Ascending aorta (tissue), 2 donors: ENCODE measurements around the gene R3HDM2. TPM values are rescaled to one million over a fixed set of nuclear protein-coding genes. Genes with fewer than 3 reads are reported as not detected.

Experiments
- DNase-seq, 2 donors: peaks; one replicate each; pipeline ENCODE4 v3.0.0-alpha.2; 2019; ENCODE audit warnings: low spot score in 2 of 2
- H3K27ac ChIP-seq, 2 donors: fragments of 200-600 bp; sonication (generic); one replicate each; pipeline ENCODE4 v1.5.1; 2016 to 2017; ENCODE audit warnings: mild to moderate bottlenecking in 1 of 2
- H3K27me3 ChIP-seq: fragments of 200-600 bp; sonication (generic); one replicate; pipeline ENCODE4 v1.5.1; 2017
- H3K36me3 ChIP-seq, 2 donors: fragments of 200-600 bp; sonication (generic); one replicate each; pipeline ENCODE4 v1.5.1; 2016
- H3K4me1 ChIP-seq, 2 donors: fragments of 200-600 bp; sonication (generic); one replicate each; pipeline ENCODE4 v1.5.1; 2016 to 2017; ENCODE audit warnings: mild to moderate bottlenecking in 1 of 2
- H3K4me3 ChIP-seq, 2 donors: fragments of 200-600 bp; sonication (generic); one replicate each; pipeline ENCODE4 v1.5.1; 2016 to 2017; ENCODE audit warnings: mild to moderate bottlenecking in 1 of 2
- H3K9me3 ChIP-seq, 2 donors: fragments of 200-600 bp; sonication (generic); one replicate each; pipeline ENCODE4 v1.5.1; 2016
- CTCF ChIP-seq, 3 experiments: fragments of 200-600 bp in 2 of 3; fragments of 450-650 bp in 1 of 3; sonication (generic) in 2 of 3; IDR thresholded peaks; one replicate each; pipeline ENCODE4 v1.5.1; 2016 to 2019; ENCODE audit warnings: antibody characterized with exemption in 3 of 3, mild to moderate bottlenecking in 1 of 3, moderate library complexity in 1 of 3
- intact Hi-C: fragments of 100-400 bp; cut with DNase I; formaldehyde crosslinking; loops from one replicate; pipeline ENCODE4 v1.15.1; 2023
- total RNA-seq: library from RNA; depleted of rRNA; stranded (reverse); fragments of >200 nt; gene quantifications from one replicate; pipeline ENCODE4 v1.1.0, GENCODE V29; 2016

Gene R3HDM2
- total RNA-seq, 1 donor from 2014 or later, result 49.5 TPM

DNA sequence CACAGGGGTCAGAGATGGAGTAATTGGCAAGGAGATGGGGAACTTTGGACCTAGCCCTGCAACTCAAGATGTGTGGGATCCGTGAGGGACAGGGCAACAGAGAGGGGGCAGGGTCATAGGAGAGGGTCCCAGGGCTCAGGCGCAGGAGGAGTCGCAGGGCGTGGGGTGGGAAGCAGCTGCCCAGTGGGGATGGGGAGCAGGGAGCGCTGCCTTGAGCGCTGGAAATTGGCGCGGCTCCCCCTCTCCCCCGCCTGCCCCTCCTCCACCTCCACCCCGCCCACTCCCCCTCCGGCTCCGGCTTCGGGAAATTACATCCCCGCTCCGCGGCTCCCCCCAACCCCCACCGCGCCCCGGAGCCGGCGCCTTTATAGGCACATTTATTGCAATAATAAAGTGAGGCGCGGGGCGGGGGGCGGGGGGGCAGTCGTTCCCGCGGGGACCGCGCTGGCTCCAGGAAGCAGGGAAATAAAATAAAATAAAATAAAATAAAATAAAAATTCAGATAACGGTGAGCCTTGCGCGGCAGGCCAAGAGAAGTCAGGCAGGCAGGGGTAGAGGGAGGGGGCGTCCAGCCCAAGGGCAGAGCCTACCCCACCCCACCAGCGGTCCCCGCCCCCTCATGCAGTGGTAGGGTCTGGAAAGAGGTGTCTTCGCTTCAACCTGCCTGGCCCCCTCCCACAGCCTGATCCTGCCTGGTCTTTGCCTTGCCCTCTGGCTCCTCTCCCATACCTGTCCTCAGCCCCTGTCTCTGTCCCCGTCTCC, 210.7 kb downstream of the R3HDM2 start:
- Histone ChIP-seq H3K27me3 (peaks cover 1% of the 10 kb centered on the region), H3K27ac (no peak overlapping the region), H3K36me3 (no peaks in the 10 kb centered on the region), H3K9me3 (no peaks in the 10 kb centered on the region), H3K4me3 (no peak overlapping the region), H3K4me1 (peaks cover 13 to 17% of the 10 kb centered on the region in 2 donors)
- no peak for TF ChIP-seq CTCF (IDR thresholded peaks at IDR 0.05)
- intact Hi-C loops, result no loop called here
- DNase-seq, result no peak

DNA sequence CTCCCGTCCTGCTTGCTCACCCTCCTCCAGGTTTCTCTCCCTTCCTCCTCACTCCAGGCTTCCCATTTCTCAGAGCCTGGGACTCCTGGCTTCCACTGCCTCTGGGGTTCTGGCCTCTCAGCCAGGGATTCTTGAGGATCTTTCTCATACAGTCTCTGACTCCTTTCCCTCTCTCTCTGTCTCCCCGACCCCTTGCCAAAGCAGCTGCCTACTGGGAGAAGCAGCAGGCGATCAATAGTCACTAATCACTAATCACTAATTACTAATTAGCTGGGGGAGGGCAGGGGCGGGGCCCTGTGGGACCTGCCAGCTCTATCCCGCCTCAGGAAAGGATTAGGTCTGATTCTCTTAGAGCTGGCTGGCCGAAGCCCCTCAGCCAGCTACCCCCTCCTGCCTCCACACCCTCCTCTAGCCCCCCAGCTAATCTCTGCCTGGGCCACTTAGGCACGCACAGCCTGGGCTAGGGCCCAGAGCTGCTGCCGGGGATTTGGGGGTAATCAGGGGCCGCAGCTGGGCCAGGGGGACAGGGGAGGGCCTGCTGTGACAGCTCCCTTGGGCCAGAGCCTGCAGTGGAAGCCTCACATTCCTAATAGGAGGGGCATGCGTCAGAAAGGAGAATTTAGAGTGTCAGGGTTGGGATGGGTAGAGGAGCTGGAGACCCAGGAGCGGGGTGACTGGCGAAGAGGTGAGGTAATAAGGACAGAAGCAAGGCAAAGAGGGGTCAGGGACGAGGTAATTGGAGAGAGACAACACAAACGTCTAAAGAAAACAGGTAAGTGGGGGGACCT, 211.4 kb downstream of the R3HDM2 start:
- intact Hi-C loops, result no loop called here
- no peaks in the 10 kb centered on the region for H3K27me3 ChIP-seq

GRCh38 chr12:57218030-57218853, 212.6 kb downstream of the R3HDM2 start:
- Histone ChIP-seq H3K4me3 (no peak overlapping the region), H3K9me3 (no peaks in the 10 kb centered on the region), H3K4me1 (peaks cover 13 to 27% of the 10 kb centered on the region in 2 donors), H3K27me3 (no peaks in the 10 kb centered on the region), H3K36me3 (no peaks in the 10 kb centered on the region), H3K27ac (no peak overlapping the region)
- TF ChIP-seq CTCF (IDR thresholded peaks at IDR 0.05), result no peak
- no peak for DNase-seq
- intact Hi-C loops, result no loop called here

More for the DNA sequence above, 211.4 kb downstream of the R3HDM2 start:
- no peaks in the 10 kb centered on the region for H3K9me3 ChIP-seq
- H3K27ac ChIP-seq, result no peak overlapping the region
- H3K4me3 ChIP-seq, result no peak overlapping the region
- DNase-seq, result no peak
- H3K4me1 ChIP-seq, result peaks cover 13 to 19% of the 10 kb centered on the region in 2 donors
- H3K36me3 ChIP-seq, result no peaks in the 10 kb centered on the region
- no peak for TF ChIP-seq CTCF (IDR thresholded peaks at IDR 0.05)

DNA sequence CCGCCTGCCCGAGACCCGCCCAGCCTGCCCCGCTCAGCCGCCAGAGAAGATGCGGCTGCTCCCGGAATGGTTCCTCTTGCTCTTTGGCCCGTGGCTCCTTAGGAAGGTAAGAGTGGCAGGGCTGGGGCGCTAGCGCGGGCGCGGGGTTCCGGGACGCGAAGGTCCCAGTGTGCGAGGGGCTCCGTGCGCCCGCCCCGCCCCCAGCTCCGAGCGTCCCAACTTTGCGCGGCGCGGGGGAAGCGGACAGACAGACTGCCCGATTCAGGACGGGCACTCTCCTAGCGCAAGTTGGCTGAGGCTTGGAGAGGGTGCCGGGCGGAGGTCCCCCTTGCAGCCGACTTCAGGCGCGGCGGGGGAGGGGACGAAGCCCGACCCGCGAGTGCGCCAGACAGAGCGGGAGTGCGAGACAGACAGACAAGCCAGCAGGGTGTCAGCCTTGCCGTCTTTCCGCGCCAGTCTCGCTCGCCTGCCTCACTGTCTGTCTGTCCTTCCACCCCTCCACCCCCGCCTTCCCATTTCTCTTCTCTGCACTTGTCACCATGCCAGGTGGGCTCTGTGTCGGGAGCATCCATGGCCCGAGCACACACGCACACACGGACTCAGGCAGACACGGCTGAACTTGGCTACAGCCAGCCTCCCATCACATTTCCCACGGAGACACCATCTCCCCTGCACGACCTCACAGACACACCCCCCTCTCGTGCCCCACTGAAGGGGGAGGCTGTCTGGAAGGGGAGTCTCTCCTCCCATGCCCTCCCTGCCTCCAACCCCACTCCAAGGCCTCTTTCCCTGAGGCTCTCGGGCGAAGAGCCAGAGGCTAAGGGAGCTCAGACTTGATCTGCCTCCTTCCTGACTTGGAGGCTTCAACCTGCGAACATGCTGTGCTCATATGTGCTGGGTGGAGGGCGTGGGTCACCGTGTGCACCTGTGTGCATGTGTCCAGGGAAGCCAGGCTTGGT, 213.6 kb downstream of the R3HDM2 start:
- Histone ChIP-seq H3K27ac (no peak overlapping the region), H3K27me3 (no peaks in the 10 kb centered on the region), H3K4me1 (peaks cover 13 to 35% of the 10 kb centered on the region in 2 donors), H3K9me3 (no peaks in the 10 kb centered on the region), H3K4me3 (peak overlapping the region; percentile 61 to 70), H3K36me3 (peaks cover 3 to 5% of the 10 kb centered on the region in 2 donors)
- DNase-seq, result no peak
- peak in 1 of 3 experiments; percentile 2 for TF ChIP-seq CTCF (IDR thresholded peaks at IDR 0.05)
- intact Hi-C loops, result no loop called here
